COLO668 (cell line): ENCODE data around the gene FAM120B.
A peak's percentile ranks its signal among the peaks of the same experiment; 100 is the strongest.
"Not testable (repeated sequence)": the region's sequence is repeated elsewhere in the genome, so short reads cannot be mapped to it uniquely, and the experiment has no call there.

ENCODE experiments used
- DNase-seq: peaks from one replicate; lab custom pipeline; 2025; ENCODE audit not compliant: unreplicated experiment; lab: John Stamatoyannopoulos, UW

FAM120B gene, protein sequence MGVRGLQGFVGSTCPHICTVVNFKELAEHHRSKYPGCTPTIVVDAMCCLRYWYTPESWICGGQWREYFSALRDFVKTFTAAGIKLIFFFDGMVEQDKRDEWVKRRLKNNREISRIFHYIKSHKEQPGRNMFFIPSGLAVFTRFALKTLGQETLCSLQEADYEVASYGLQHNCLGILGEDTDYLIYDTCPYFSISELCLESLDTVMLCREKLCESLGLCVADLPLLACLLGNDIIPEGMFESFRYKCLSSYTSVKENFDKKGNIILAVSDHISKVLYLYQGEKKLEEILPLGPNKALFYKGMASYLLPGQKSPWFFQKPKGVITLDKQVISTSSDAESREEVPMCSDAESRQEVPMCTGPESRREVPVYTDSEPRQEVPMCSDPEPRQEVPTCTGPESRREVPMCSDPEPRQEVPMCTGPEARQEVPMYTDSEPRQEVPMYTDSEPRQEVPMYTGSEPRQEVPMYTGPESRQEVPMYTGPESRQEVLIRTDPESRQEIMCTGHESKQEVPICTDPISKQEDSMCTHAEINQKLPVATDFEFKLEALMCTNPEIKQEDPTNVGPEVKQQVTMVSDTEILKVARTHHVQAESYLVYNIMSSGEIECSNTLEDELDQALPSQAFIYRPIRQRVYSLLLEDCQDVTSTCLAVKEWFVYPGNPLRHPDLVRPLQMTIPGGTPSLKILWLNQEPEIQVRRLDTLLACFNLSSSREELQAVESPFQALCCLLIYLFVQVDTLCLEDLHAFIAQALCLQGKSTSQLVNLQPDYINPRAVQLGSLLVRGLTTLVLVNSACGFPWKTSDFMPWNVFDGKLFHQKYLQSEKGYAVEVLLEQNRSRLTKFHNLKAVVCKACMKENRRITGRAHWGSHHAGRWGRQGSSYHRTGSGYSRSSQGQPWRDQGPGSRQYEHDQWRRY

GRCh38 chr6:170306324-170307079 is at the start of gene FAM120B:
Gene FAM120B (plus strand): TSS chr6:170306758. CDS start chr6:170317391, 10,633 bp downstream.
- DNase-seq: peak; percentile 94

- peak; percentile 50 for DNase-seq
These were observed 49.2 kb upstream of the FAM120B start for GRCh38 chr6:170257376-170257775.

- no peak for DNase-seq
These were observed 48.2 kb upstream of the FAM120B start for GRCh38 chr6:170258407-170258806.

DNA sequence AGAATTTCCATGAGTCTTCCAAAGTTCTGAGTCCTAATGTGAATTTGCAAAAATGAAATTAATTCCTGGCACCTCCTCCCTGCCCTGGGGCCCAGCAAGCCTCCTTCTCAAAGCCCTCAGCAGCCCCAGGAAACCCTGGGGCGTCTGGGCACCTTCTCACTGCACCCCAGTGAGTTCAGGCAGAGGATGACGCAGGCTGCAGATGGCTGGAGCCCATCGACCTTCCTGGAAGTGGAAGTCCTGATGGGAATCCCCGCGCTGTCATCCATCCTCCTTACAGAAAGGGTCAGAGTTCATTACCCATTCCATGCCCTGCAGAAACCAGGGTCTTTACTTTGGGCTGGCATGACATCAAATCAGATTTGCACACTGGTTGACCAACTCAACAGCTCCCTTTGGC is 47.3 kb upstream of the FAM120B start:
- no peak for DNase-seq

DNA sequence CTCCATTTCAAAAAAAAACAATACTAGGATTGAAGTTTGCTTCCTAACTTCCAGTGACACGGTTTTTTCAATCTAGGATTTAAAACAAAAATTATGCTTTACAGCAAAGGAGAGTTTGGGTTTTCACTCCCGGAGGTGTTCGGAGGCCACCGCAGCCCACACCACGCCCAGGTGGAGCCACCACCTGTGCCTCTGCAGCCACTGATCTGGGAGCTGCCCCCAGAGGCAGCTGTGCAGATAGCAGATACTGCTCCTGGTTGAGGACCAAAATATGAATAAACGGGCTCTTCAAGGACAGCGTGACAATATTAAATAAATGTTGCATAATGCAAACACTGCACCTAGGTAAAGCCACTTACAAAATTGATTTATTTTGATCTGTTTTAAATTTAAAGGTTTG is 45.9 kb upstream of the FAM120B start:
- peak; percentile 50 for DNase-seq

GRCh38 chr6:170261643-170262488 is 44.7 kb upstream of the FAM120B start:
- no peak for DNase-seq

DNA sequence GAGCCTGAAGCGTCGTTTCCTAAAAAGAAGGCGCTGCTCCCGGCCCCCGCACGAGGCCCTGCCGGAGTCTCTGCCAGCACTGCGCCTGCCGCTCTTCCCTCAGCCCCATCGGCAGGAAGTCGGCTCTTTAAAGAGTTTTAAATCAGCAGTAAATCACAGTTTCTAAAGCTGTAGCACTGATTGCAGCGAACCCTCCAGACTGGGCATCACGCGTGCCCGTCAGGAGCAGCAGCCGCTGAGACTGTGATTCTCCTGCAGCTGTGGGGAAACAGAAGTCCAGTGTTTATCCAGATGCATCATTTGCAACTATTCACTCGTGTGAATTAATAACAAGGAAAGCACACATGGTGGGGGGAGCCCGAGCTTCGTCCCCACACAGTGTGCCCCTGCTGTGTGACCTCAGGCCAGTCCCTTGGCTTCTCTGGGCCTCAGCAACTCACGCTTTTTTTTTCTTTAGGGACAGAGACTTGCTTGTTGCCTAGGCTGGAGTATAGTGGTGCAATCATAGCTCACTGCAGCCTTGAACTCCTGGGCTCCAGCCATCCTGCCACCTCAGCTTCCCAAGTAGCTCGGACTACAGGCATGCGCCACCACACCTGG is 44.0 kb upstream of the FAM120B start:
- DNase-seq: no peak

GRCh38 chr6:170263410-170263809 is 43.1 kb upstream of the FAM120B start:
- DNase-seq: no peak

DNA sequence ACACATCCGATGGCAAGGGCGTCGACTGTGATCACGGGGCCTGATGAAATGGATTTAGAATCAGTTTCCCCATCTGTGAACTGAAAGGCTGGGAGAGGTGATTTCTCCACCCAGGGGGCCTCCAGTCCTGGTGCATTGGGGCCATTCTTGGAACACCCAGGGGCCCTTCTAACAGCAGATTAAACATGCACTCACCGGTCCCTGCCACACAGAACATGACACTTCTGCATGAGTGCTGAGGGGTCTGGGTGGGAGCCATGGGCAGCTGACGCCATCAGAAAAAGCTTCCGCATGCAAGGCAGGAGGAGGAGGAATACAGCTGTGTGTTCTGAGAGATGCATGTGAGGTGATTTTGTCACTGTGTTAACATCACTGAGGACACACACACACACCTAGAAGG is 42.5 kb upstream of the FAM120B start:
- DNase-seq: no peak

GRCh38 chr6:170264644-170265043 is 41.9 kb upstream of the FAM120B start:
- DNase-seq: not testable (repeated sequence)

GRCh38 chr6:170265655-170266054 is 40.9 kb upstream of the FAM120B start:
- DNase-seq: peak; percentile 82

GRCh38 chr6:170266061-170266825 is 40.3 kb upstream of the FAM120B start:
- peak; percentile 57 for DNase-seq

DNA sequence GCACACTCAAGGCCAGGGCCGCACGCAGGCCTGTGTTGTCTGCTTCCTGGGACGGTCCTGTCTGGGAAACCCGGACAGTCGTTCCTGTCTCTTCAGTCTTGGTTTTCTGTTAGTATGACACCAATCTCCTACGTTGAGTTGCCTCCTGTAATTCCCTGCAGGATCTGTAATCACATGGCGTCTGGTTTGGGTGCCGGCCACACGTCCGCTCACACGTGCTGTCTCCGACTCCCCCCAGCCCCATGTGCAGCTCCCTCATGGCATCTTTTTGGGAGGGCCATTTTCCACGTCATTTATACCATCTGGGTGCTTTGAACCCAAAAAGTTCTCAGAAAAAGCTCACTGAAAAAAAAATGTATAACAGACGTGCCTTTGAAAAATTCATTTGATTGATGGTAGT is 38.9 kb upstream of the FAM120B start:
- no peak for DNase-seq

DNA sequence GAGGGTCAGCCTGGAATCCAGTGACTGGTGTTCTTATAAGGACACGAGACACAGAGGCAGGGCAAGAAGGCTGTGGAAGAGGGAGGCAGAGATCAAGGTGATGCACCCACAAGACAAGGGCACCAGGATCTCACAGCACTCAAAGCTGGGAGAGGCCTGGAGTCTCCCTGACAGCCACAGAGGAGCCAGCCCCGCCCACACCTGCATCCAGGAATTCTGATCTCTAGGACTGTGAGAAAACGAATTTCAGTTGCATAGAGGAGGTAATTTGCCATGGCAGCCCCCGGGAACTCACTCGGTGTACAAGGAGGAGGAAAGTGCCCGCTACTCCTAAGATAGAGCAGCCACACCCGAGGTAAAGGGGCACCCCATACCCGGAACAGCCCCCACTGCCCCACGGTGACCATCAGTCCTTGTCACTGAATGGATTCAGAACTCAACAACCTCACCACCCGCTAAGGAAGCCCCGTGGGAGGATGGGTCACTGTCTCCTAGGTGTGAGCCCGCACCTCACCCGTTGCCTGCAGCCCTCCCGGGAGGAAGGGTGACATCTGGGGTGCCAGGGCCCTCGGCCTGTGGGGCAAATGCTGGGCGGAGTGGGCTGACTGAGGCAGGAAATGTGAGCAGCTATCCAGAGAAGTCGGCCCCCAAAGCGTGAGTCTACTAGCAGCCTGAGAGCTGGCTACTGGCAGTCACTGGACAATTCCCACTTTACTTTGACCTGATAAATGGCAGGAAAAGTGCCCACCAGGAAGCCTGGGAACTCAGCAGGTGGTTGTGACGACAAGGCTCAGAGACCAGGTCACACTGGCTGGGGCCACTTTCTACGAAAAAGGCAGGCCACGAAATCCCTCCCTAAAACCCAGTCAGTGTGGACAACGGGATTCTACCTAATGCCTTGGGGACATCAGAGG is 38.1 kb upstream of the FAM120B start:
- peak; percentile 28 for DNase-seq

- DNase-seq: peak; percentile 94
These were observed 37.3 kb upstream of the FAM120B start for GRCh38 chr6:170269151-170269845.

- DNase-seq: peak; percentile 61
These were observed 36.6 kb upstream of the FAM120B start for GRCh38 chr6:170269846-170270541.
